K562 (cell line): ENCODE data around the gene UTP25. TPM values are rescaled to one million over a fixed set of nuclear protein-coding genes. Genes with fewer than 3 reads are reported as not detected.

Experiments used
- ARHGAP35 ChIP-seq: fragments of 450-650 bp; IDR thresholded peaks from 2 replicates; pipeline ENCODE4 v1.6.1; 2018; ENCODE audit not compliant: partially characterized antibody
- ATF1 ChIP-seq, 2 experiments: fragments of 450-650 bp in 1 of 2; IDR thresholded peaks; 2 replicates each; pipeline ENCODE4 v1.6.1; 2016; ENCODE audit warnings: missing compliant biosample characterization in 1 of 2, missing genetic modification characterization in 1 of 2
- CSDE1 ChIP-seq, 2 experiments: fragments of 450-650 bp; IDR thresholded peaks; 2 replicates each; pipeline ENCODE4 v1.6.1; 2016; ENCODE audit warnings: mild to moderate bottlenecking in 1 of 2
- ESRRA ChIP-seq: fragments of 450-650 bp; IDR thresholded peaks from 2 replicates; pipeline ENCODE4 v1.6.1; 2014; ENCODE audit warnings: low read depth, mild to moderate bottlenecking, moderate library complexity, borderline replicate concordance
- GTF2E2 ChIP-seq: fragments of 200-800 bp; sonication (Bioruptor generic); IDR thresholded peaks from 2 replicates; pipeline ENCODE4 v1.6.1; 2016; ENCODE audit warnings: missing genetic modification characterization, missing compliant biosample characterization
- ILK ChIP-seq: fragments of 450-650 bp; IDR thresholded peaks from 2 replicates; pipeline ENCODE4 v1.6.1; 2016; ENCODE audit warnings: missing genetic modification characterization, low read depth, mild to moderate bottlenecking, missing compliant biosample characterization, moderate library complexity, borderline replicate concordance
- JUND ChIP-seq, 2 experiments: IDR thresholded peaks; 2 replicates in 1 of 2; 3 replicates in 1 of 2; pipeline ENCODE4 v1.6.1; 2011; ENCODE audit warnings: borderline replicate concordance in 2 of 2, low read depth in 2 of 2, low read length in 2 of 2, improper control_type of control experiment in 1 of 2, missing biosample characterization in 1 of 2, missing genetic modification characterization in 1 of 2, missing genetic modification reagents in 1 of 2
- KAT7 ChIP-seq: sonication (generic); formaldehyde crosslinking; IDR thresholded peaks from 2 replicates; pipeline ENCODE4 v1.8.0; 2022; ENCODE audit warnings: missing genetic modification reagents, mild to moderate bottlenecking, borderline replicate concordance
- MAFF ChIP-seq: IDR thresholded peaks from 2 replicates; pipeline ENCODE4 v1.6.1; 2012; ENCODE audit warnings: low read length, improper control_type of control experiment
- MBD2 ChIP-seq: sonication (generic); IDR thresholded peaks from 2 replicates; pipeline ENCODE4 v1.6.1; 2016; ENCODE audit warnings: low read depth, borderline replicate concordance
- MTA1 ChIP-seq: fragments of 450-650 bp; IDR thresholded peaks from 2 replicates; pipeline ENCODE4 v1.6.1; 2017; ENCODE audit warnings: borderline replicate concordance
- MTA2 ChIP-seq: fragments of 450-650 bp; IDR thresholded peaks from 2 replicates; pipeline ENCODE4 v1.6.1; 2016; ENCODE audit warnings: low read depth
- MXI1 ChIP-seq: IDR thresholded peaks from 2 replicates; pipeline ENCODE4 v1.6.1; 2011; ENCODE audit warnings: low read depth, mild to moderate bottlenecking, improper control_type of control experiment, low read length
- NFIC ChIP-seq: fragments of 450-650 bp; IDR thresholded peaks from 2 replicates; pipeline ENCODE4 v1.6.1; 2017; ENCODE audit warnings: mild to moderate bottlenecking, inconsistent platforms
- NRF1 ChIP-seq, 2 experiments: fragments of 450-650 bp; IDR thresholded peaks in 1 of 2; conservative IDR thresholded peaks in 1 of 2; 2 replicates each; pipeline ENCODE4 v1.6.1; 2014; ENCODE audit warnings: mild to moderate bottlenecking in 2 of 2
- OTX1 ChIP-seq: fragments of 450-650 bp; formaldehyde crosslinking; IDR thresholded peaks from 2 replicates; pipeline ENCODE4 v1.4.0; 2022; ENCODE audit warnings: mild to moderate bottlenecking
- PHF8 ChIP-seq: fragments of 200-600 bp; sonication (generic); IDR thresholded peaks from 2 replicates; pipeline ENCODE4 v1.6.1; 2012; ENCODE audit warnings: mixed run types, mild to moderate bottlenecking, inconsistent platforms, low read length, moderate library complexity, borderline replicate concordance
- RBM14 ChIP-seq: fragments of 200-400 bp; formaldehyde crosslinking; IDR thresholded peaks from 2 replicates; pipeline ENCODE4 v1.6.1; 2018; ENCODE audit warnings: low read depth, mild to moderate bottlenecking, low read length, moderate library complexity, borderline replicate concordance; ENCODE audit not compliant: insufficient read depth
- RCOR1 ChIP-seq, 2 experiments: IDR thresholded peaks; 2 replicates each; pipeline ENCODE4 v1.6.1; 2012; ENCODE audit warnings: low read depth in 2 of 2, low read length in 2 of 2, borderline replicate concordance in 1 of 2, improper control_type of control experiment in 1 of 2
- SMAD4 ChIP-seq: fragments of 250-450 bp; sonication (Bioruptor Pico); conservative IDR thresholded peaks from 2 replicates; pipeline ENCODE4 v1.8.0; 2021; ENCODE audit warnings: inconsistent platforms, mild to moderate bottlenecking, moderate library complexity
- TAF7 ChIP-seq: fragments of 450-650 bp; IDR thresholded peaks from 2 replicates; pipeline ENCODE4 v1.6.1; 2016; ENCODE audit warnings: missing genetic modification characterization, missing compliant biosample characterization
- ZNF232 ChIP-seq: sonication (generic); formaldehyde crosslinking; IDR thresholded peaks from 2 replicates; pipeline ENCODE4 v1.8.0; 2022; ENCODE audit warnings: mild to moderate bottlenecking, missing genetic modification reagents
- polyA plus RNA-seq, 8 experiments: library from polyadenylated mRNA; depleted of rRNA in 4 of 8; stranded (reverse) in 5 of 8; unstranded in 3 of 8; fragments of >200 nt; fragmentation: Nextera tagmentation in 2 of 8; fragmentation: Illumina TruSeq in 1 of 8; extraction: Ambion mirVana in 2 of 8; extraction: Trizol in 1 of 8; gene quantifications; 2 replicates each; pipeline versions ENCODE4 v1.2.1 to v1.2.3, GENCODE V29; 2011 to 2014; ENCODE audit warnings: inconsistent platforms in 1 of 8, missing spikeins in 1 of 8
- total RNA-seq, 7 experiments: library from RNA; depleted of rRNA in 6 of 7; stranded (reverse); fragments of >200 nt in 6 of 7; fragmentation: Illumina TruSeq in 2 of 7; extraction: Trizol in 2 of 7; gene quantifications; 2 replicates each; pipeline versions ENCODE4 v1.2.1 to v1.2.3, GENCODE V29; 2011 to 2021; ENCODE audit warnings: low replicate concordance in 1 of 7
- TF ChIP-seq, protein P1 (sequence below): IDR thresholded peaks from 2 replicates; pipeline ENCODE4 v1.6.1; 2011; ENCODE audit warnings: borderline replicate concordance, low read depth, mild to moderate bottlenecking, moderate library complexity, low read length; ENCODE audit not compliant: insufficient read depth, poor library complexity, severe bottlenecking
- TF ChIP-seq, protein P2 (sequence below): fragments of 250-450 bp; sonication (Bioruptor Pico); IDR thresholded peaks from 2 replicates; pipeline ENCODE4 v1.8.0; 2022; ENCODE audit warnings: moderate library complexity, mild to moderate bottlenecking, inconsistent platforms

The UTP25 gene
- total and polyA plus RNA-seq, 9 of the 15 experiments (the other 6 are each of a cell fraction or from before 2014, with no cell fraction given) = 5.7 to 17.6 (median 12.0) TPM

DNA sequence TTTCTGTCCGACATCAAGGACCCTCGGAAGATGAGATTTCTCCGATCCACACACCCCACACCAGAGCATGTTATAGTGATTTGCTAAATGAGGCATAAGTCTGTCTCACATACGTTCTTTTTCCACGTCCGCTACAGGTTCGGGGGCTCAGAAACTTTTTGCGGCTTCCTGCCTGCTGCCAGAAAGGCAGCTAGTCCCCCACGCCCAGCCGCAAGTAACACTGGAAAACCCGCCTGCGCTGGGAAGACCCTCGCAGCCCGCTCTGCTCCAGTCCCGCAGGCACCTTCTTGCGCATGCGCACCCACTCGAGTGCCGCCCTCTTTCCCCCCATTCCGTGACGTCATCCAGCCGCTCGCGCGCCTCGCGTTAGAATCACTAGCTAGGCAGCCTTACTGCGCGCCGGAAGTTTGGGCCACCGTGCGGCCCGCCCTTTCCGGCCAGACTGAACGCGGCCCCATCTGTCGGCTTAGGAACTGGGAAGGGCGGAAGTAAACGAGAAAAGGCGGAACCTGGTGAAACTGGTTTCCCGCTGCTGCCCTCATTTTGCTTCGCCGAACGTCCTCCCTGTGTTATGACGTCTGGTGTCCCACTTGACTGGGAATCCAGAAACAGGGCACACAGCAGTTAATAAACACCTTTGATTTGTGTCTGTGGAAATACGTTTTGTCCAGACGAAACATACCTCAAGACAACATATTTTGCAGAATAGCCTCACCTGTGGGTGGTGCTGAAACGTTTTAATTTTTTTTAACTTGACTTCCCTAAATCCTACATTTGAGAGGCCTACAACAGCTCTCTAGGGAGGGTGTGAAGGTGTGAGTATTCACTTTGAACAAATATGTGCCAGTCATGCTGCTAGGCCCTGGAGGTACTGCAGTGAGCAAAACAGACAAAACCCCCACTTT is 43.3 kb upstream of the UTP25 start, which contains the start of gene C1orf74 (continued):
- peak; percentile 47 for TF ChIP-seq TAF7
- peak in 1 of 2 experiments; percentile 74; a peak in 1 of 4 replicates for TF ChIP-seq RCOR1 (IDR thresholded peaks at IDR 0.05; ENCODE audit: borderline replicate concordance in 1 of 2, low read depth in 2 of 2, low read length in 2 of 2)
- TF ChIP-seq MBD2 = peak; percentile 81; the same call in 1 of the 2 replicates
- TF ChIP-seq, protein P1, sequence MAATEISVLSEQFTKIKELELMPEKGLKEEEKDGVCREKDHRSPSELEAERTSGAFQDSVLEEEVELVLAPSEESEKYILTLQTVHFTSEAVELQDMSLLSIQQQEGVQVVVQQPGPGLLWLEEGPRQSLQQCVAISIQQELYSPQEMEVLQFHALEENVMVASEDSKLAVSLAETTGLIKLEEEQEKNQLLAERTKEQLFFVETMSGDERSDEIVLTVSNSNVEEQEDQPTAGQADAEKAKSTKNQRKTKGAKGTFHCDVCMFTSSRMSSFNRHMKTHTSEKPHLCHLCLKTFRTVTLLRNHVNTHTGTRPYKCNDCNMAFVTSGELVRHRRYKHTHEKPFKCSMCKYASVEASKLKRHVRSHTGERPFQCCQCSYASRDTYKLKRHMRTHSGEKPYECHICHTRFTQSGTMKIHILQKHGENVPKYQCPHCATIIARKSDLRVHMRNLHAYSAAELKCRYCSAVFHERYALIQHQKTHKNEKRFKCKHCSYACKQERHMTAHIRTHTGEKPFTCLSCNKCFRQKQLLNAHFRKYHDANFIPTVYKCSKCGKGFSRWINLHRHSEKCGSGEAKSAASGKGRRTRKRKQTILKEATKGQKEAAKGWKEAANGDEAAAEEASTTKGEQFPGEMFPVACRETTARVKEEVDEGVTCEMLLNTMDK = peak; percentile 13
- peak in 1 of 2 experiments; percentile 87; a peak in 2 of 4 replicates for TF ChIP-seq CSDE1 (IDR thresholded peaks at IDR 0.05)
- TF ChIP-seq MTA2 = 0 out of 2 replicates have a peak, but pooled peaks have one; percentile 17
- TF ChIP-seq JUND (IDR thresholded peaks at IDR 0.05; ENCODE audit: borderline replicate concordance, low read depth, low read length) = peak; percentile 97
- peak; percentile 93 for TF ChIP-seq JUND (tag; IDR thresholded peaks at IDR 0.05; ENCODE audit: borderline replicate concordance, low read depth, low read length)
- TF ChIP-seq ZNF232 (CRISPR knock-in tag) = peak; percentile 41; the same call in 1 of the 2 replicates
- peak; percentile 86 for TF ChIP-seq ARHGAP35
- TF ChIP-seq NRF1 (conservative IDR thresholded peaks at IDR 0.05 in 1 of 2, IDR thresholded peaks at IDR 0.05 in 1 of 2) = peak; percentile 99
- TF ChIP-seq GTF2E2 (tag) = peak; percentile 92
- TF ChIP-seq RBM14 = no peak
- peak; percentile 76 for TF ChIP-seq SMAD4 (CRISPR knock-in tag)
- peak; percentile 64; the same call in 1 of the 2 replicates for TF ChIP-seq KAT7 (CRISPR knock-in tag)
- 0 out of 2 replicates have a peak, but pooled peaks have one; percentile 19 for TF ChIP-seq NFIC
- peak; percentile 61; the same call in 1 of the 2 replicates for TF ChIP-seq MXI1
- peak; percentile 57; the same call in 1 of the 2 replicates for TF ChIP-seq ILK (tag)
- peak; percentile 29; the same call in 1 of the 2 replicates for TF ChIP-seq OTX1 (CRISPR knock-in tag)
- peak; percentile 90 for TF ChIP-seq ATF1 (CRISPR knock-in tag; IDR thresholded peaks at IDR 0.05)
- TF ChIP-seq ATF1 (tag; IDR thresholded peaks at IDR 0.05) = peak; percentile 99
- TF ChIP-seq, protein P2, sequence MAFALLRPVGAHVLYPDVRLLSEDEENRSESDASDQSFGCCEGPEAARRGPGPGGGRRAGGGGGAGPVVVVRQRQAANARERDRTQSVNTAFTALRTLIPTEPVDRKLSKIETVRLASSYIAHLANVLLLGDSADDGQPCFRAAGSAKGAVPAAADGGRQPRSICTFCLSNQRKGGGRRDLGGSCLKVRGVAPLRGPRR (CRISPR knock-in tag) = 0 out of 2 replicates have a peak, but pooled peaks have one; percentile 73
- TF ChIP-seq ESRRA = peak; percentile 65
- peak; percentile 93; the same call in 1 of the 2 replicates for TF ChIP-seq PHF8
- peak; percentile 98 for TF ChIP-seq MTA1
- peak; percentile 31; the same call in 1 of the 2 replicates for TF ChIP-seq MAFF
